M059J (cell line): ENCODE results near the gene GART. TPM values are rescaled to one million over a fixed set of nuclear protein-coding genes. Genes with fewer than 3 reads are reported as not detected.
A peak's percentile ranks its signal among the peaks of the same experiment; 100 is the strongest.
"Not testable (repeated sequence)": the region's sequence is repeated elsewhere in the genome, so short reads cannot be mapped to it uniquely, and the experiment has no call there.

Source experiments
- DNase-seq: peaks from one replicate; pipeline ENCODE4 v3.0.0-alpha.2; 2012; ENCODE audit warnings: low read depth
- total RNA-seq: library from RNA; depleted of rRNA; stranded (reverse); fragments of >200 nt; shearing (Covaris generic); gene quantifications from 2 replicates; pipeline ENCODE4 v1.2.3, GENCODE V29; 2014; rRNA removed

GART gene
- total RNA-seq: 89.8 and 114 TPM in 2 replicates

DNA sequence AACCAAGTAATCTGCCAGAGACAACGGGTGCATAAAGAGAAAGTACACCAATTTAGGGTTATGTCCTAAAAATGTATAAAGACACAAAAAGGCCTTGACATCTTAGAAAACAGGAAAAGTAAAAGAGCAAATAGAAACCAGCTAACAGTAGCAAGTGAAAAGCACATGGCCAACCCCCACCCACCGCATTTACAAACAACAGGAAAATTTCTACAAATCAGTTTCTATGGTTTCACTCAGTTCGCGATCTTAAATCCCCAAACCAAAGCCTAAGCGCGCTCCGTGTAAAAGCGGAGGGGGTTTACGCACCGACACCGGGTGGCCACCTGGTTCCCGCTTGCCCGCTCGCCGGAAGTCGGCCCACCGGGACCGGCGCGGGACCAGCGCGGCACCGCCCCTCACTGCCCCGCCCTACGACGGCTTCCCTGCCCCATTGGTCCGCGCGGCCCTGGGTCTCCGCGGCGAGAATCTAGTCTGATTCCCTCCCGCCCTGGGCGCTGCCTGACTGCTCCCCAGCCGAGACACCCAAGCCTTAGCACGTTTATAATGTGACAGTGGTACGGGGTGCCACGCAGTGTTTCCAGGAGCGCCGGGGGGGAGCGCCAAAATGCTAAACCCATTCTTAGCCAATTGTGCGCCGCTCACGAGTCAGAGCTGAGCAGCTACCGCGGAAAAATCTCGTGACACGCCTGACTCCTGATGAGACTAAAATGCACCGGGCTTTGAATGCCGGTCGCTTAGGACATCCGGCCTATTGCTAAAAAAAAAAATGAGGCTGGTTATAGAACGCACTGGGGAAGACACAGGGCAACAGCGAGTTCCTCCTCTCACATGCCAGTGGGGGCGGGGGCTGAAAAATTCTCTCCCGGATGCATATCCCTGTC lies at the start of gene GART:
TSS of gene GART (minus strand) at position 362 of the 884 bp plus-strand sequence. CDS start 2,802 bp downstream, outside the sequence.
- DNase-seq: peak; percentile 86

DNA sequence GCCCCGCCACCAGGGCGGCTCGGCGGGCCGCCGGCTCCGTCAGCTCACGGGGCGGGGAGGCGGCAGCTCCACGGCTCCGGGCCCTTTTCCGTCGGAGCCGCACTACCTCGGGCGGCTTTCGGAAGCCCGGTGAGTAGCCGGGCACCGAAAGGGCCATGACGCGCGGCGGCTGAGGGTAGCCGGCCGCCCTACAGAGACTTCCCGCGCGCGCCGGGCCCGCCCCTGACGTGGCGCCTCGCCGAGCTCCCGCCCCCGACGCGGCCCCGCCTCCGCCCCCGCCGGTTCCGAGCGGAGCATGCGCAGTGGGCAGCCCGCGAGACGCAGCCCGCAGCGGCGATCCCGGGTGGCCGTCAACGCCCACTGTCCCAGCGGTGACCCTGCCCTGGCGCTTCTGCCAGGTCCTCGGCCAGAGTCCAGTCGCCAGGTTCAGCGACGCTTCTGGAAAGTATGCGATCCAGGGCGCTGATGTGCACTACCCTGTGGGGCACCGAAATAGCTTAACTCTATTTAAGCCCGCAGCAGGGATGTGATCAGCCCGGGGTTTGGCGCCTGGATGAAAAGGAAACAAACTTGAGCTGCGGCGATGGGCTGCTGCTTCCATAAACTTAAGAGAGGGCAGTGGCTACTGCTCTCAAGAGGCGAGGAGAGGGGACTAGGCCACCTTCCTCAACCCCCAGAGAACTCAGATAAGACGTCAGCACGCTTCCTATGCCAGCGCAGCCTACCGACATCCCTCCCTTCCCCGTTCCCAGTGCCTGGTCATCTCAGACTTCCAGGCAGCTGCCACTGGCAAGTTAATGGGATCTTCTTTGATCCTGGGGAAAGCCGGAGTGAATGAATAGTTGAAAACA lies 46.8 kb upstream of the GART start, which contains the start of gene DONSON:
TSS of gene DONSON (minus strand) at position 200 of the 851 bp plus-strand sequence. CDS start at position 157, 43 bp downstream.
- peak; percentile 94 for DNase-seq

DNA sequence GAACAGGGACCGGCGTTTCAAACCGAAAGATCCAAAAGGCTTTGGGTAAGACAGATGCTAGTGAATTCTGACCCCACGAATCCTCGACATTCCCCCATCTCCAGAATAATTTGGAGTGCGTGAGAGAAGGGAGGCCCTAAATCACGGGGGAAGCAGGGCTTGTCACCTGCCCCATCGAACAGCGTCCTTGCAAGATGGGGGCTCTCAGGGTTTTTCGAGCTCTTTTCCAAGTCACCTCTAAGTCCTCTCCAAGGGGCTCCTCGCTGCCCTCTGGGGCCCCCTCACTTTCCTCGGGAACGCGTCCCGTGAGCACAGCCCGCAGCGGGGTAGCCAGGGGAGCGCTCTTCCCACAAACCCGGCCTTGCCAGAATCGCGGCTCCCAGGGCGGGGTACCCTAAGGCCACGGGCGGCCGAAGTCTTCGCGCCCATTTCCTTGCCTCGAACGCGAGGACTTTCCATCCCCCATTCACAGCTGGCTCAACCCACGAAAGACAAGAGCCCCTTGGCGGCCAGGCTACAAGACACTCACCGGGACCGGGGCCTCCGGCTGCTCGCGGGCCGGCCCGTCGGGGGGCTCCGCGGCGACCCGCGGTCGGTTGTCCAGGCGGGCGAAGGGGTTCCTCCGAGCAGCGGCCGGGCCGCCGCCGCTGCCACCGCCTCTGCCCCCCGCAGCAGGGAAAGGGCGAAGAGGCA lies 46.0 kb upstream of the GART start:
- peak; percentile 61 for DNase-seq

DNA sequence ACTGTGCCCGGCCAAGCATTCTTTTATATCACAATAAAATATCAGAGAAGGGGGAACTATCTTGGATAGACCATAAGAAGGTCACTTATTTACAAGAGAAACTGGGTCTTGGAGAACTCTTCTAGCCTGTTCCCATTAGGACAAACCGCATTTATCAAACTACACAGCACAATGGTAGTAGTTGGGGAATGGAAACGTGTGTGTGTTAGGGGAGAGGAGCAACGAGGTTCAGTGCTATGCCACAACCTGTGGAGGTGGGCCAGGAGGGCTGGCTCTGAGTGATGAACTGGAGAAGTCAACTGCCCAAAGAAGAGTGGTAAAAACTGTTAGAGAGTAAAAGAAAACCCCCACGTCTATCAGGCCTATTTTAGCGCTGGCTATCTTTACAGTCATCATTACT lies 45.0 kb upstream of the GART start:
- no peak for DNase-seq

DNA sequence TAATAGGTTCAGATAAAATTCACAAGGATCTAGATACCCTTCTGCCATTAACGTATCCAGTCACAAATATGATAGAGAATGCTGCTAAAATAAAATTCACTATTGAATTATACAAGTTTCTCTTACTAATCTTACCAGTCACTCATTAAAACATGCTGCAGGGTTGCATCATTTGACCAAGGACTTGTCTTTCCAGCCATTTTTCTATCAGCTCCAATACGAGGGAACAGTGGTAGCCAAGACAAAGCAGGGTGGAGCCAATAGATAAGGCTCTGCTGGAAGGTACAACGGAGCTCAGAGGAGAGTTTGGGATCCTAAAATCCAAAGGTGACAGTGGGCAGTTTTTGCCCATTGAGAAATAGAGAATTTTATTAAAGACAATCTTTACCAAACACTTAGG lies 42.5 kb upstream of the GART start:
- DNase-seq: no peak

DNA sequence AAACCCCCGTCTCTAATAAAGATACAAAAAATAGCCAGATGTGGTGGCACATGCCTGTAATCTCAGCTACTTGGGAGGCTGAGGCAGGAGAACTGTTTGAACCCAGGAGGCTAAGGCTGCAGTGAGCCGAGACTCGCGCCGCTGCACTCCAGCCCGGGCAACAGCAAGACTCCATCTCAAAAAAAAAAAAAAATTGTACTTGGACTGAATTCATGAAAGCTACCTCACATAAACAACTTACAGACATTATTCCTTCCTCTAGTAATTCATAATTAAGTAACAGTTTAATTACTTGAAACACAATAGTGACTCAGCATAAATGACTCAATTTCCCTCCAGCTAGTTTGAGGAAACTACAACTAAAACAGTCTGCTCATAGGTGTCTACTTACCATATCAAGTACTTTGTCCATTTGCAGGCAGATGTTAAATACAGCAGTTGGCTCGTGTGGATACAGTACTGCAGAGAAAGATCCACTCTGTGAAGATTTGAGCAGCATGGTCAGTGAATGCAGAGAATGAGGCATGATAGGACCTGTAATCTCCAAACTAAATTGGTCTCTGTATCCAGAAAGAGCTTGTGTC lies 37.1 kb upstream of the GART start:
- DNase-seq: peak; percentile 76

DNA sequence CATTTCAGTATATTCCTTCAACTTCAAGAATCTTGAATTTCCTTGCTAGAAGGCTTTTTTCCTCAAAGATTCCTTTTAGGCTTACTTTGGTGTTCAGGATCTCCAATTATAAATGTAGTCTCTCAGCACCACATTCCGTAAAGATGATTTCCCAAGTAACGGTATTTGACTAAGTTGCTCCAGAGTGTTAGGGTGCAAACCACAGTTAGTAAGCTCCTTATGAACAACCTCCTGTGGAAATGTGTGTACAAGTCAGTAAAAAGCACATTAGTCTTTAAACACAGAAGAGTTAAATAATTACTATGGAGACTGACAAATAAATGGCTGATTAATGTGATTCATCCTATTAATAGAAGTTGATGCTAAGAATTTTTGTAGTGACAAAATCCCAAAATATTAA lies 36.3 kb upstream of the GART start:
- DNase-seq: peak; percentile 62

DNA sequence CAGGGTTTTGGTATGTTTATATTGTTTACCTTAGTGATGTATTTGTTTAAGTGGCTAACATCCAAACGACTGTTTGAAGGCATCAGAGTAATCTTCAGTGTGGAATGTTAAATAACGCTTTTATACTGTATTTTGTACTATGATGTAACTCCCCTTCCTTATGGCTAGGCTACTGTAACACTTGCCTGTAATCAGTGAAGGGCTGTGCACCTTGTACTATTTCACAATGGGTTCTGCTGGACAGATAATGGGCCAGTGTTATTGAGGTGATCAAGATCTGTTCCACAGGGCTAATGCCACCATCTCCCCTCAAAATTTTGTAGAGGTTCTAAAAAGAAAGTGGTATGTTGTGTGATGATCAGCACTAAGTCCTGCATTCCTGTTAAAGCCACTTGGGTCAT lies 34.8 kb upstream of the GART start:
- not testable (repeated sequence) for DNase-seq

DNA sequence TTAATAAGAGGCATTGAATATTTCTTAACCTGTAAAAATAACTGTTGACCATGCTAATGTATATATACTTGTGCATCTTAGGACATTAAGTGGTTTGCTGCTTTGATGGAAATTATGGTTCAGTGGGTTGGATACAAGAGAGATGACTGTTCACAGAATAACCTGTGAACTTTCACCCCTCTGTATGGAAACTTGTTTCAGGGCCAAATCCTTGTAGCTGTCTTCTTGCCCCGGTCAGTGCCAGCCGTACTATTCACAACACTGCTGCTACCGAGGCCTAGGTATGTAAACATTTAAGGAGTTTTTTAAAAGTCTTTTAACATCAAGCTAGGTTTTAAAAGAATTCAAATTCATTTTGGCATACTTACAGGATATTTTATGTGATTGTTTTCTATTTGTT lies 30.4 kb upstream of the GART start:
- no peak for DNase-seq

DNA sequence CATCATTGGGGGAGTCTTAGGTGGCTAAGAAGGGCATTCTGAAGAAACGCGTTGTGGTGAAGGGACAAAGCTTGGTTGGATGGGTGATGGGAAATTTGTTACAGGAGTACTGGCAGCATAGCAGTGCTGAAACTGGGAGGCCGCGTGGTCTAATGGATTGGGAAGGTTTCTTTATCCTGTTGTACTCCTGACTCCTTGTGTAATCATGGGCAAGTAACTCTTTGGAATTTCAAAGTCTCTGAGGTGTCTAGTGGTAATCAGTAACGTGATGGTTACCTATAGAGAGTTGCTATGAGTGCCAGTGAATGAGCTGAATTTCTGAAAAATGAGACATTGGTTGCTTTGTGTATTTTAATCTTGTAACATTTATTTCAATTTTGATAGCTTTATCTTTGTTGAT lies 28.1 kb upstream of the GART start:
- no peak for DNase-seq

DNA sequence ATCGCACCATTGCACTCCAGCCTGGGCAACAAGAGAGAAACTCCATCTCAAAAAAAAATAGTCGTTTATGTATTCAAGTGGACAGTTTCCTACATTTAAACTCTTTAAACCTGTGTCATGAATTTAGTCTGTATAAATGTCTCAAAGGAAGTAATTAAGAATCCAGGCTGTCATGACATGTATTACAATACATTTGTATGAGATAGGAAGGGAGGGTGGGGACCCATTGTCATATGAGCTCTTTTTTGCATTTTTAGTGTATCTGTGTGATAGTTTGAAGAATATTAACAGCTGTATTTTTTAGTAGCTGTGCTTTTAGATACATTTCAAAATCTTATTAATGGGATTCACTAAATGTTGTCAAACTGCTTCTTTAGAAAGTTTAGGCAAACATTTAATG lies 26.5 kb upstream of the GART start:
- DNase-seq: no peak

DNA sequence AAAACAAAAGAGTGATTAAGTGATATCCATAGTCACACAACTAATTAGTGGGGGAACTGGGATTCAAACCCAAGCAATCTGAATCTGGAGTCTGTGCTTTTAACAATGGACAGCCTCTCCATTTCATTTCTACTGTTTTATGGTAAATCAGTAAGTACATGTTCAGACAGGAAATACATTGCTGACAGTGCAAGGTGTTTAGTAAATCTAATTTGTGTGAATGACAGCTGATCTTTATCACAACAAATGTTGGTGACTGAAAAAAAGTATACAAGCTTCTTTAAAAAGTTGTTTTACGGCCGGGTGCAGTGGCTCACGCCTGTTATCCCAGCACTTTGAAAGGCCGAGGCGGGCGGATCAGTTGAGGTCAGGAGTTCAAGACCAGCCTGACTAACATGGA lies 26.0 kb upstream of the GART start:
- no peak for DNase-seq

DNA sequence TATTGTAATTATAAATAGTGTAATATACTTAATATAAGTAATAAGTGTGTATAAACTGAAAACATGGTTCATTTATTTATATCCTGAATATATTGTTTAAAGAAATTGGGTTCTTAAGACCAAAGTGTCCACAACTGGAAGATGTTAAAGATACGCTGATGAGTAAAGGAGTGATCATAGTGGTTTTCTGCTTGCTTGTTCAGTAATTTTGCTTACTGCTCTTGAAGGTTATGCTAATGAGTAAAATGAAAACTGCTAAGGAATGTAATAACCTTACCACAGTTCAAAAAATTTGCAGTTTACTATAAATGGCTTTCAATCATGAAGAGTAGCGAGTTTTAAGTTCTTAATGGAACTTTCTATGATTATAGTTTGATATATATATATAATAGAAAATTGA lies 24.6 kb upstream of the GART start:
- peak; percentile 27 for DNase-seq

DNA sequence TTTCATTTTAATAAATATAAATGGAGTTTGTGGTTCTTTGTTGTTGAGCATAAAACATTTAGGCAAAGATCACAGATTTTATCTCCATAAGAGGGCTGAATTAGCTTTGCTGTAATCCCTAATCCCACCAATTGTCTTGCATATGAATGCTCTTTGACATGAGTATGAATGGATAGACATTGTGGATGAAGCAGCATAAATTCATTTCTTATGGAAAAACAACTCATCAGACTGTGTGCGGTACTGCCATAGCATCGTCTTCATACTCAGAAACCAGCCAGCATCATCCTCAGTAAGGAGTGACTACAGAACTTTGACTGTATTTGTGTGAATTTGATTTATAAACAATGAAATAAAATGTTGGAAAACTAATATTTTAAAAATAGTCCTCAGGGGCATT lies 20.5 kb upstream of the GART start:
- DNase-seq: no peak

DNA sequence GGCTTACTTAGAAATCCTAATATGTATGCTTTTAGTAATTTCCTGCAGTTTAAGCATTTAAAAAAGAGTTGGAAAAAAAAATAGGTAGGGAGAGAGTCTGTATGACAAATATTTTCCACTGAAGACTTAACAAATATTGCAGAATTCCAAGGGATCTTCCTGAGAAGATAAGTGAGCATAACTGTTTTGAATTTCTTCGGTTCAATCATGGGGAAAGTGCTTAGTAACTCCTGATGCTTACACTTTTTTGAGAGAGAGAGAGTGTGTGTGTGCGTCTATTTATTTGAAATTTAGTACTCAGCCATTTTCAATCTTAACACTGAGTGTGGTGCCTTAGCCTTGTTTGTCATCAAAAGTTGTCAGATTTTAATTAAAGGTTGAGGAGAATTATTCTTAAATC lies 19.5 kb upstream of the GART start:
- no peak for DNase-seq

DNA sequence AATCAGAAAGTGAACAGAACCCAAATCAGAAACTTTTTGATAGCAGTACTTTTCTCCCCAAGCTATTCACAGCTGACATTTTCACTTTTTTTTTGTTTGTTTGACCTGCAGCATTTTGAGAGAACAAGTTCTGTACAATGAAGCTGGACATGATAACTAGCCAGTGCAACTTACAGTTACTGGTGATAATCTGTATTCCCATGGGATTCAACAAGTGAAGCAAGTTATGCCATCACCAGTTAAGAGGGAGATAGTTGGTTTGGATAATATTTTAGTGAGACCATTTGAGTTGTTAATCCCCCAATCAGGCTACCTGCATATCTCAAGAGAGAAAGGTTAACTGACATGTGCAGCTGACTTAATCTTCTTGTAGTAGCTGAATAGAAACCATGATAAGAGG lies 19.0 kb upstream of the GART start:
- DNase-seq: no peak

DNA sequence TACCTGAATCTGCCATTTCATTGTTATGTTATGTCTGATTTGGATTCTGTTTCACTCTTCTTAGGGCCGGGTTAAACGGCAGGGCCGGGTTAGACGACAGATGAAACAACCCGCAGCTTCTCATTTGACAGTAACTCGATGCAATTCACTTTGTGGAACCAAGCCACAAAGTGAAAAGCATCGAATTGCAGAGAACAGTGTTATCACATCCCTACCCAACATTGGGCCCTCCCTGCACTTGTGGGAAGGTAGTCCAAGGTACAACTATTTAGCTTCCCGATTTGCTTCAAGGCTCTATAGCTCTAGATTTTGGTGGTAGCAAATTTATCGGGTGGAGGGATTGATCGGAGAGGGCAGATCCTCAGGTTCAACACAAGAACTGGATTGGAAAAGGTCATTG lies 17.9 kb upstream of the GART start:
- no peak for DNase-seq

DNA sequence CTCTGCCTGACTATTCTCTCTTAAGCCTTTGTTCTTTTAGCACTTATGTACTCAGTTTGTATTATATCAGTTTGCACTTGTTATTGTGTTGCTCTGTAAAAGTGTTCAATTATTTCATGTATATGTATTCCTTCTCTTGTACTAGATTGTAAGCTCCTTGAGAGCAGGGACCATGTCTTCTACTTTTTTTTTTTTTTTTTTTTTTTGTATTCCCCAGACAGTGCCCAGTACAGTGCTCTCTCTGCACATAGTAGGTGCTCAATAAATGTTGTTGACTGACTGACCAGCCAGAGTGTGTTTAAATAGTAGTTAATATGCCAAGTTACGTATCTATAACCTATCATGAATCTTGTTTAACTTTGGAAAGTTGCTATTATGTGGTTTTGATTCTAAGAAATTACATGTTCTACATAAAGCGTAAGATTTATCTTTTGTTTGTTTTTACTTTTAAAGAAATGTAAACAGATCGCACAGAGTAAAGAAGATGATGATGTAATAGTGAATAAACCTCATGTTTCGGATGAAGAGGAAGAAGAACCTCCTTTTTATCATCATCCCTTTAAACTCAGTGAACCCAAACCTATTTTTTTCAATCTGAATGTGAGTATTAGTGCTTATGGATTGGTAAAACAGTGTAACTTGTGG lies 17.0 kb upstream of the GART start:
- DNase-seq: no peak

DNA sequence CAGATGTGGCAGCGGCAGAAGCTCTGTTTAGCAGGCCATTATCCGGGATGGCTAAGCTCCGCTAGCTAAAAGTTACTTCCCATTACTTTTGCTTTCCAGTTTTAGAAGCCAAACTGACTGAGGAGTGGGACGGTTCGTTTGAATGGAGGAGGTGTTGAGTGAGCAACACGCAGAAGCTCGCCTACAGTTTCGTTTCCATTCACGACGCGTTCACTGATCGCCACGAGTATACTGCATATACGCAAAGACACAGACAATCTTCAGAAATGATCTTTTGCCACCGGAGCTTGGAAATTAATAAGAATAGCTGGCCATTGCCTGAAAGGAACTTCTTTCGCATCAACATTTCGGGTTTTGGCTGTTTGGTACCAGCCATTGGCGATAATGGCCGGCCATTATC lies 15.5 kb upstream of the GART start:
- DNase-seq: no peak

DNA sequence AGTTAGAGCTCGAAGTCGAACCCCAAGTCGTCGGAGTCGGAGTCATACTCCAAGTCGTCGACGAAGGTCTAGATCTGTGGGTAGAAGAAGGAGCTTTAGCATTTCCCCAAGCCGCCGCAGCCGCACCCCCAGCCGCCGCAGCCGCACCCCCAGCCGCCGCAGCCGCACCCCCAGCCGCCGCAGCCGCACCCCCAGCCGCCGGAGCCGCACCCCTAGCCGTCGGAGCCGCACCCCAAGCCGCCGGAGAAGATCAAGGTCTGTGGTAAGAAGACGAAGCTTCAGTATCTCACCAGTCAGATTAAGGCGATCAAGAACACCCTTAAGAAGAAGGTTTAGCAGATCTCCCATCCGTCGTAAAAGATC lies 13.0 kb upstream of the GART start:
- no peak for DNase-seq

DNA sequence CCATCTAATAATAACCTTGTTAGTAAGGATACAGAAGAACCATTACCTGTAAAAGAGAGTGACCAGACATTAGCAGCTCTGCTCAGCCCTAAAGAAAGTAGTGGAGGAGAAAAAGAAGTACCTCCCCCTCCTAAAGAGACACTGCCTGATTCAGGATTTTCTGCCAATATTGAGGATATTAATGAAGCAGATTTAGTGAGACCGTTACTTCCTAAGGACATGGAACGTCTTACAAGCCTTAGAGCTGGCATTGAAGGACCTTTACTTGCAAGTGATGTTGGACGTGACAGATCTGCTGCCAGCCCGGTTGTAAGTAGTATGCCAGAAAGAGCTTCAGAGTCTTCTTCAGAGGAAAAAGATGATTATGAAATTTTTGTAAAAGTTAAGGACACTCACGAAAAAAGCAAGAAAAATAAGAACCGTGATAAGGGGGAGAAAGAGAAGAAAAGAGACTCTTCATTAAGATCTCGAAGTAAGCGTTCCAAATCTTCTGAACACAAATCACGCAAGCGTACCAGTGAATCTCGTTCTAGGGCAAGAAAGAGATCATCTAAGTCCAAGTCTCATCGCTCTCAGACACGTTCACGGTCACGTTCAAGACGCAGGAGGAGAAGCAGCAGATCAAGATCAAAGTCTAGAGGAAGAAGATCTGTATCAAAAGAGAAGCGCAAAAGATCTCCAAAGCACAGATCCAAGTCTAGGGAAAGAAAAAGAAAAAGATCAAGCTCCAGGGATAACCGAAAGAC lies 12.5 kb upstream of the GART start:
- no peak for DNase-seq
